ENCODE measurements around the gene GRM7.
A peak's percentile ranks its signal among the peaks of the same experiment; 100 is the strongest.
"Not testable (repeated sequence)": the region's sequence is repeated elsewhere in the genome, so short reads cannot be mapped to it uniquely, and the experiment has no call there.

Gene GRM7

GRCh38 chr3:6912240-6912639, 51.3 kb downstream of the GRM7 start:
- TF ChIP-seq, protein P1, sequence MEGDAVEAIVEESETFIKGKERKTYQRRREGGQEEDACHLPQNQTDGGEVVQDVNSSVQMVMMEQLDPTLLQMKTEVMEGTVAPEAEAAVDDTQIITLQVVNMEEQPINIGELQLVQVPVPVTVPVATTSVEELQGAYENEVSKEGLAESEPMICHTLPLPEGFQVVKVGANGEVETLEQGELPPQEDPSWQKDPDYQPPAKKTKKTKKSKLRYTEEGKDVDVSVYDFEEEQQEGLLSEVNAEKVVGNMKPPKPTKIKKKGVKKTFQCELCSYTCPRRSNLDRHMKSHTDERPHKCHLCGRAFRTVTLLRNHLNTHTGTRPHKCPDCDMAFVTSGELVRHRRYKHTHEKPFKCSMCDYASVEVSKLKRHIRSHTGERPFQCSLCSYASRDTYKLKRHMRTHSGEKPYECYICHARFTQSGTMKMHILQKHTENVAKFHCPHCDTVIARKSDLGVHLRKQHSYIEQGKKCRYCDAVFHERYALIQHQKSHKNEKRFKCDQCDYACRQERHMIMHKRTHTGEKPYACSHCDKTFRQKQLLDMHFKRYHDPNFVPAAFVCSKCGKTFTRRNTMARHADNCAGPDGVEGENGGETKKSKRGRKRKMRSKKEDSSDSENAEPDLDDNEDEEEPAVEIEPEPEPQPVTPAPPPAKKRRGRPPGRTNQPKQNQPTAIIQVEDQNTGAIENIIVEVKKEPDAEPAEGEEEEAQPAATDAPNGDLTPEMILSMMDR (IDR thresholded peaks at IDR 0.05; ENCODE audit: insufficient read depth, low read depth, low read length, missing control alignments) = no peak
- no peak for DNase-seq (ENCODE audit: low read depth)
- no peak overlapping the region for H3K4me3 ChIP-seq (ENCODE audit: low read depth, low read length)

DNA sequence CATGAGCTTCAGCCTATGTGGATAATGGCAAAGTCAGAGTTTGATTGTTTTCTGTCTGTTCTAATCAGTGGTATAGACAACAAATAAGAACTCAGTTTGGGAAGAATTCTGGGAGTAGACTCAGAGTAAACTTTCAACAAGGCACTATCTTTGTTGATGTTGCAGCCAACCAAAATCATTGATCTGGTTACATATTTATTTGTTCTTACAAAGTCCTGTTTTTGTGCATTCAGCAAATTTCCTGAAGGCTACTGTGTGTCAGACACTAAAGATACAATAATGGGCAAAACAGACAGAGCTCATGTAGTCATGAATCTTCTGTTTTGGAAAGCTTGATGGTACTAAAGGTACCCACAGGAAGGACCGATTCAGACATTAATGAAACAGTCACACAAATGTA, 55.0 kb downstream of the GRM7 start:
- DNase-seq (ENCODE audit: low read depth) = no peak
- TF ChIP-seq, protein P1 (IDR thresholded peaks at IDR 0.05; ENCODE audit: insufficient read depth, low read depth, low read length, missing control alignments) = no peak
- H3K4me3 ChIP-seq (ENCODE audit: low read depth, low read length) = no peak overlapping the region

GRCh38 chr3:6921066-6921465, 60.2 kb downstream of the GRM7 start:
- no peak for DNase-seq (ENCODE audit: low read depth)
- H3K4me3 ChIP-seq (ENCODE audit: low read depth, low read length) = no peak overlapping the region
- TF ChIP-seq, protein P1 (IDR thresholded peaks at IDR 0.05; ENCODE audit: insufficient read depth, low read depth, low read length, missing control alignments) = no peak

DNA sequence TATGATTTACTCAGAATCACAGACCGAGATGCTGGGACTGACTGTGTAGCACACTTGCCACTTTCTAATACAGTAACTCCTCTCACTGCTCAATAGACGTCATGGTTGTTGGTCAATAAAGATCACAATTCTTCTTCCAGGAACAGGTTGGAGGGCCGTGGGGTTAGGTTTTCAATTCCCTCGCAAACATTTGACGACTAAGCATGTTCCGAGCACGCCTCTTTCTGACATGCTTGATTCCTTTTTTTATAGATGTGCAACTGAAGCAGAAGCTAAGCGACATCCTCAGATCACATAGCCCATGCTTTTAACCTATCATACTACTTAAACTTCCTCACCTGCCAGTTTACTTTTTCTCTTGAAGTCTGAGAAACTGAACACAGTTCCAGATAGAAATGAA, 61.0 kb downstream of the GRM7 start:
- no peak for DNase-seq (ENCODE audit: low read depth)
- TF ChIP-seq, protein P1 (IDR thresholded peaks at IDR 0.05; ENCODE audit: insufficient read depth, low read depth, low read length, missing control alignments) = no peak
- H3K4me3 ChIP-seq (ENCODE audit: low read depth, low read length) = no peak overlapping the region

DNA sequence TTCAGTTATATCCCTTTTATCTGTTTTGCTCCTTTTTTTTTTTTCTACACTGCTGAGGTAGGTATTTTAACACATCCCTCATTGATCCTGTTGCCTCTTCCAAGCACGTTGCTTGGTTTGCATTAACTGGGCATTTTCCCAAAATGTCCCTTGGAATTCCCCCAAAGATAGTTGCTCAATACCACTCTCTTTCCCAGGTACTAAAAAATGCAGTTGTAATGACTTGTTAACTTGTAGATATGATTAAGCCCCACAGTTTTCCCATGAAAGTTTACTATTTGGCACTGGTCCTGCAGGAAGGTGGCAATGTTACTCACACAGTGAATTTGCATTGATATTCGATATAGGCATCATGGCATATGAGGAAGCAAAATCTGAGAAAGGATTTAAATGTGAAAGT, 67.1 kb downstream of the GRM7 start:
- TF ChIP-seq, protein P1 (IDR thresholded peaks at IDR 0.05; ENCODE audit: insufficient read depth, low read depth, low read length, missing control alignments) = no peak
- no peak overlapping the region for H3K4me3 ChIP-seq (ENCODE audit: low read depth, low read length)
- no peak for DNase-seq (ENCODE audit: low read depth)

- no peak overlapping the region for H3K4me3 ChIP-seq (ENCODE audit: low read depth, low read length)
- no peak for DNase-seq (ENCODE audit: low read depth)
- TF ChIP-seq, protein P1 (IDR thresholded peaks at IDR 0.05; ENCODE audit: insufficient read depth, low read depth, low read length, missing control alignments) = no peak
These were observed 69.0 kb downstream of the GRM7 start for GRCh38 chr3:6929918-6930317.

- not testable (repeated sequence) for H3K4me3 ChIP-seq (ENCODE audit: low read depth, low read length)
- peak; percentile 13 for DNase-seq (ENCODE audit: low read depth)
- TF ChIP-seq, protein P1 (IDR thresholded peaks at IDR 0.05; ENCODE audit: insufficient read depth, low read depth, low read length, missing control alignments) = peak; percentile 6
These were observed 74.5 kb downstream of the GRM7 start for GRCh38 chr3:6935418-6935817.
